Measurements from ENCODE around the gene AIF1L. TPM values are rescaled to one million over a fixed set of nuclear protein-coding genes. Genes with fewer than 3 reads are reported as not detected.
A peak's percentile ranks its signal among the peaks of the same experiment; 100 is the strongest.

AIF1L gene
- total RNA-seq, 2 donors from 2014 or later = 4.9 to 11.5 TPM

DNA sequence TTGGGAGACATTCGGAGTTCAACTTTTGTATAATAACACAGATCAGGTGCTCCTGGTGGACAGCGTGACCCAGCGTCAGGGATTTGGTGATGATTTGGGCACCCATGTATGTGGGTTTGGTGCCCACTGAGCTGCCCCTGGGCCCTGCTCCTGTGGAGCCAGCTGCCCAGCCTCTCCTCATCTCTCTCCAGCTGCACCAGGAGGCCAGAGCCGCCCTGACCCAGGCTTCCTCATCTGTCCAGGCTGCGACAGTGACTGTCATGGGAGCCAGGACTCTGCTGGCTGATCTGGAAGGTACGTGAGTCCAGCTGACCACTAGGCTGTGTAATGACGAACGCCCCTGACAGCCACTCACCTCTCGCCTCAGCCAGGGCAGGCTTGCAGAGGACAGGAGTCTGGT, 14.5 kb upstream of the AIF1L start:
- Histone ChIP-seq H3K9me3 (no peaks in the 10 kb centered on the region), H3K27me3 (no peaks in the 10 kb centered on the region), H3K27ac (no peak overlapping the region), H3K36me3 (replicated peaks in 1 of 2; ENCODE audit: insufficient read depth in 1 of 2, low read depth in 2 of 2) (no peaks in the 10 kb centered on the region), H3K4me3 (no peak overlapping the region), H3K4me1 (no peaks in the 10 kb centered on the region)
- no peak for DNase-seq
- WGBS, 2 donors = 83 to 91% methylated on average over 6 to 9 of the region's 9 CpGs
- ATAC-seq = no peak
- intact Hi-C loops (cut with DNase I) = no loop called here
- TF ChIP-seq, protein P1, sequence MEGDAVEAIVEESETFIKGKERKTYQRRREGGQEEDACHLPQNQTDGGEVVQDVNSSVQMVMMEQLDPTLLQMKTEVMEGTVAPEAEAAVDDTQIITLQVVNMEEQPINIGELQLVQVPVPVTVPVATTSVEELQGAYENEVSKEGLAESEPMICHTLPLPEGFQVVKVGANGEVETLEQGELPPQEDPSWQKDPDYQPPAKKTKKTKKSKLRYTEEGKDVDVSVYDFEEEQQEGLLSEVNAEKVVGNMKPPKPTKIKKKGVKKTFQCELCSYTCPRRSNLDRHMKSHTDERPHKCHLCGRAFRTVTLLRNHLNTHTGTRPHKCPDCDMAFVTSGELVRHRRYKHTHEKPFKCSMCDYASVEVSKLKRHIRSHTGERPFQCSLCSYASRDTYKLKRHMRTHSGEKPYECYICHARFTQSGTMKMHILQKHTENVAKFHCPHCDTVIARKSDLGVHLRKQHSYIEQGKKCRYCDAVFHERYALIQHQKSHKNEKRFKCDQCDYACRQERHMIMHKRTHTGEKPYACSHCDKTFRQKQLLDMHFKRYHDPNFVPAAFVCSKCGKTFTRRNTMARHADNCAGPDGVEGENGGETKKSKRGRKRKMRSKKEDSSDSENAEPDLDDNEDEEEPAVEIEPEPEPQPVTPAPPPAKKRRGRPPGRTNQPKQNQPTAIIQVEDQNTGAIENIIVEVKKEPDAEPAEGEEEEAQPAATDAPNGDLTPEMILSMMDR (IDR thresholded peaks at IDR 0.05) = no peak

DNA sequence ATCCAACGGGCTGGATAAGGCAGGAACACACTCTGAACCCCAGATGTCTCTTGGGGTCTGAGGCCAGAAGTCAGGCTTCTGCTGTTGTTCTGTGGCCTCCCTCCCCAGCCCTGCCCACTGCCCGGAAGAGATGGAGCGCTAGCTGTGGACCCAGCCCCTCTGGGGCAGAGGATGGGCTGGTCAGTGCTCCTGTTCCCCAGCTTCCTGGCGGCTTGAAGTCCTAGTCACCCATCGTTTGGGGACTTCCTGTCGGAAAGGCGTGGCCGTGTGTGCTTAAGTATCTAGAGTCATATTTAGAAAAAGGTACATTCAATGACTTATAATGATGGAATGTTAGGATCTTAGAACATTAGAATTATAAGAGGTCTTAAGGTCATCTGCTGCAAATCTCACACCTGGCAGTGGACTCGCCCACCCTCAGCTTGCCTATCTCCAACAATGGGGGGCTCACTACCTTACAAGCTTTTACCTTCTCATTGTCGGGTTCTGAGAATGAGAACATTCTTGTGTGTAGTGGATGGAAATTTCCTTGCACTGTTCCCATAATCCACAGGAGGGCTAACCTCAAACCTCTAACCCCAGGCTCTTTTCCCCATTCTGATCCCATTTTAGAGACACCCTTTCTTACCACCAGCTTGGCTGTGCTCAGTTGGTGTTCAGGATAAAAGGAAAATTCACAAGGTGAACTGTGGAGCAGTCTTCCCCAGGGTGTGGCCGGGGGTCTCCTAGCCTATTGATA, 13.4 kb upstream of the AIF1L start:
- ATAC-seq = peak; percentile 24
- no peaks in the 10 kb centered on the region for H3K4me1 ChIP-seq
- H3K4me3 ChIP-seq = no peak overlapping the region
- no peaks in the 10 kb centered on the region for H3K27me3 ChIP-seq
- peak overlapping the region in 1 of 4 donors; percentile 30 for H3K27ac ChIP-seq
- DNase-seq = no peak
- TF ChIP-seq, protein P1 (IDR thresholded peaks at IDR 0.05) = no peak
- no peak for TF ChIP-seq POLR2A (IDR thresholded peaks at IDR 0.05)
- no peaks in the 10 kb centered on the region for H3K9me3 ChIP-seq
- H3K36me3 ChIP-seq (replicated peaks in 1 of 2; ENCODE audit: insufficient read depth in 1 of 2, low read depth in 2 of 2) = no peaks in the 10 kb centered on the region
- WGBS, 2 donors = 66 to 71% methylated on average over 9 to 10 of the region's 11 CpGs
- intact Hi-C loops (cut with DNase I) = no loop called here

DNA sequence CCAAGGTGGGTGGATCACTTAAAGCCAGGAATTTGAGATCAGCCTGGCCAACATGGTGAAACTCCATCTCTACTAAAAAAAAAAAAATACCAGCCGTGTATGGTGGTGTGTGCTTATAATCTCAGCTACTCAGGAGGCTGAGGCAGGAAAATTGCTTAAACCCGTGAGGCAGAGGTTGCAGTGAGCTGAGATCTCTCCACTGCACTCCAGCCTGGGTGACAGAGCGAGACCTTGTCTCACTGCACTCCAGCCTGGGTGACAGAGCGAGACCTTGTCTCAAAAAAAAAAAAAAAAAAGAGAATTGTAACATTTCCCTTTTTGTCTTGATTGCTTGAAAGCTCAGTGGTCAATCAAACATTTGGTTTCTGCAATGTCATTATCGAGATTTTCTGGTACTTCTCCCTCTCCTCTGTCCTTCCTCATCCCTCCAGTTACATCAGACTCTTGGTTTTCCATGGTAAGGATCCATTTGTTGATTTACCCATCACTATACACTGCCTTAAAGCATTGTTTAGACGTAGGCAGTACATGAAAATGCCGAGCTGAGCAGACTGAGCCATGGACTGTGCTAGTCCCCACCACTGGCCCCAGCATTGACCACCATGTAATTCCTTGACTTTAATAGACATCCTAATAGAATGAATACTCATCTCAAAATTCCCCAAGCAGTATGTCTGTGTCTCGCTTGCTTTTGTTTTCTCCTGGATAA, 11.5 kb upstream of the AIF1L start:
- DNase-seq = no peak
- no peak for ATAC-seq
- H3K9me3 ChIP-seq = no peaks in the 10 kb centered on the region
- H3K4me1 ChIP-seq = no peaks in the 10 kb centered on the region
- H3K4me3 ChIP-seq = no peak overlapping the region
- no peak for TF ChIP-seq POLR2A (IDR thresholded peaks at IDR 0.05)
- TF ChIP-seq, protein P1 (IDR thresholded peaks at IDR 0.05) = no peak
- no peaks in the 10 kb centered on the region for H3K27me3 ChIP-seq
- intact Hi-C loops (cut with DNase I) = no loop called here
- H3K27ac ChIP-seq = no peak overlapping the region
- H3K36me3 ChIP-seq (replicated peaks in 1 of 2; ENCODE audit: insufficient read depth in 1 of 2, low read depth in 2 of 2) = no peaks in the 10 kb centered on the region
- WGBS, 2 donors = 53 to 64% methylated on average over 8 of the region's 8 CpGs

DNA sequence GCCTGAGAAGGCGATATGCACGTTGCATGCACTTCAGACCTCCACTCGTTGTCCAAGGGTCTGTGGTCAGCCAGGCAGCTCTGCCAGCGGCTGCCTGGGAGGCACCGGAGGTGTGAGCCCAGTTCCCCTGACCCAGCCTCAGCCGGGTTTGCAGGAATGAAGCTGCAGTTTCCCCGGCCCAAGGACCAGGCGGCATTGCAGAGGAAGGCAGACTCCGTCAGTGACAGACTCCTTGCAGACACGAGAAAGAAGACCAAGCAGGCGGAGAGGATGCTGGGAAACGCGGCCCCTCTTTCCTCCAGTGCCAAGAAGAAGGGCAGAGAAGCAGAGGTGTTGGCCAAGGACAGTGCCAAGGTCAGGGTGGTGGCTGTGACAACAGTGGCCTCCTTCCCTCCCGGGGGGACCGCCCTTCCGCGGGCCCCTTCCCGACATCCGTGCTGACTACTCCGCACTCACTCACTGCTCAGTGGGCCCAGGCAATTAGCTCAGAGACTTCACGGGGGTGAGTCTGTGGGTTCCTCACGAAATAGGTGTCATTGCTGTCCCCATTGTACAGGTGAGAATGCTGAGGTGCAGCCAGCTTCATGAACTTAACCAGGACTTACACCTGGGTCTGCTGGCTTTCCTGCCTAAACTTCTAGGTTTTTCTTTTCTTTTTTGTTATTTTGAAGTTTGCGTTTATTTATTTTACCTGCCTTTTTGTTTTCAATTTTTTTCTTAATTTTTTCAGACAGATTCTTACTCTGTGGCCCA, 10.8 kb upstream of the AIF1L start:
- Histone ChIP-seq H3K36me3 (replicated peaks in 1 of 2; ENCODE audit: insufficient read depth in 1 of 2, low read depth in 2 of 2) (no peaks in the 10 kb centered on the region), H3K9me3 (no peaks in the 10 kb centered on the region), H3K4me3 (no peak overlapping the region), H3K4me1 (no peaks in the 10 kb centered on the region), H3K27me3 (no peaks in the 10 kb centered on the region), H3K27ac (no peak overlapping the region)
- WGBS, 2 donors = 55 to 66% methylated on average over 11 to 23 of the region's 23 CpGs
- ATAC-seq (no peak), DNase-seq (no peak)
- intact Hi-C loops (cut with DNase I) = no loop called here
- no peak for TF ChIP-seq POLR2A (IDR thresholded peaks at IDR 0.05)
- TF ChIP-seq, protein P1 (IDR thresholded peaks at IDR 0.05) = no peak
